Kidney epithelial cell (primary cell): ENCODE measurements around the gene HSD17B13. TPM values are rescaled to one million over a fixed set of nuclear protein-coding genes. Genes with fewer than 3 reads are reported as not detected.
"Not testable (repeated sequence)": the region's sequence is repeated elsewhere in the genome, so short reads cannot be mapped to it uniquely, and the experiment has no call there.

Experiments used
- DNase-seq: peaks from one replicate; pipeline ENCODE4 v3.0.0-alpha.2; 2010; ENCODE audit warnings: low read depth
- H3K27me3 ChIP-seq: 2 replicates; pipeline ENCODE4 v1.6.0; 2011; ENCODE audit warnings: low read length; ENCODE audit not compliant: control insufficient read depth, insufficient read depth
- H3K36me3 ChIP-seq: 2 replicates; pipeline ENCODE4 v1.5.1; 2011; ENCODE audit warnings: low read length; ENCODE audit not compliant: control insufficient read depth, insufficient read depth
- H3K4me3 ChIP-seq: 2 replicates; pipeline ENCODE4 v1.5.1; 2011; ENCODE audit warnings: low read depth, mild to moderate bottlenecking, control low read depth, low read length
- total RNA-seq: library from RNA; depleted of rRNA; stranded (reverse); fragments of >200 nt; gene quantifications from 2 replicates; pipeline ENCODE4 v1.2.3, GENCODE V29; 2015
- TF ChIP-seq, protein P1 (sequence below): IDR thresholded peaks from 2 replicates; pipeline ENCODE4 v1.5.1; 2011; ENCODE audit warnings: mild to moderate bottlenecking, moderate library complexity, low read length, control low read depth, inconsistent platforms; ENCODE audit not compliant: insufficient read depth, poor library complexity, severe bottlenecking

The HSD17B13 gene
- total RNA-seq, 1 donor from 2014 or later, result 0.04 TPM

DNA sequence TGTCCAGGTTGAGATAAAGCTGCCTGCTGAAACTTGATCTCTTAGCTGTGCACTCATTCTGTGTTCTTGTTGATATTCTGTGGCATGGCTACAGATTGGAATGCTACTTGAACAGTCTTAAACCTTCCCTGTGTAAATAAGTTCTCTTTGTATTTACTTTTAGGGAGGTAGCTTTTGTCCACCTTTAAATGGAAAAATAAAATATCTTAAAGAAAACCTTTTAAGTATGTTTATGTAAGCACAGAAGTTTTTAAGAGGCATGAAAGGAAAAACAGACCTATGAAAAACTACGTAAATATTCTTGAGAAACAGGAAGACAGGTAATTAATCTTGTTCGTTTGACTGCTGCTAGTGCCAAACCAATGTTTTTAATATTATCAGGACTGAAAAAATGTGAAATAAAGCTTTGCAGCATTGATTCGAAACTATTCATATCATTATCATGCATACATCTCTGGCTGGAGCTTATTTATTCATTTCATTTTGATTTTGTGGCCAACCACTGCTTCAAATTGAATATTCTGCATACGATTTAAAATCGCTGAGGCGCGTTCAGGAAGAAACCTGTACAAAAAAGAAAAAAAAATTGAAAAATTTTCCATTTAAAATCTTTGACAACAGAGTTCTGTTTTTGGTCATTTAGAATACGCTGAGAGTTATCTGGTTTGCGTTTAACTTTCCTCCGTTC lies 17.8 kb downstream of the HSD17B13 start:
- TF ChIP-seq, protein P1, sequence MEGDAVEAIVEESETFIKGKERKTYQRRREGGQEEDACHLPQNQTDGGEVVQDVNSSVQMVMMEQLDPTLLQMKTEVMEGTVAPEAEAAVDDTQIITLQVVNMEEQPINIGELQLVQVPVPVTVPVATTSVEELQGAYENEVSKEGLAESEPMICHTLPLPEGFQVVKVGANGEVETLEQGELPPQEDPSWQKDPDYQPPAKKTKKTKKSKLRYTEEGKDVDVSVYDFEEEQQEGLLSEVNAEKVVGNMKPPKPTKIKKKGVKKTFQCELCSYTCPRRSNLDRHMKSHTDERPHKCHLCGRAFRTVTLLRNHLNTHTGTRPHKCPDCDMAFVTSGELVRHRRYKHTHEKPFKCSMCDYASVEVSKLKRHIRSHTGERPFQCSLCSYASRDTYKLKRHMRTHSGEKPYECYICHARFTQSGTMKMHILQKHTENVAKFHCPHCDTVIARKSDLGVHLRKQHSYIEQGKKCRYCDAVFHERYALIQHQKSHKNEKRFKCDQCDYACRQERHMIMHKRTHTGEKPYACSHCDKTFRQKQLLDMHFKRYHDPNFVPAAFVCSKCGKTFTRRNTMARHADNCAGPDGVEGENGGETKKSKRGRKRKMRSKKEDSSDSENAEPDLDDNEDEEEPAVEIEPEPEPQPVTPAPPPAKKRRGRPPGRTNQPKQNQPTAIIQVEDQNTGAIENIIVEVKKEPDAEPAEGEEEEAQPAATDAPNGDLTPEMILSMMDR, result no peak
- Histone ChIP-seq H3K36me3 (no peaks in the 10 kb centered on the region), H3K27me3 (no peaks in the 10 kb centered on the region), H3K4me3 (no peak overlapping the region)
- DNase-seq, result no peak

DNA sequence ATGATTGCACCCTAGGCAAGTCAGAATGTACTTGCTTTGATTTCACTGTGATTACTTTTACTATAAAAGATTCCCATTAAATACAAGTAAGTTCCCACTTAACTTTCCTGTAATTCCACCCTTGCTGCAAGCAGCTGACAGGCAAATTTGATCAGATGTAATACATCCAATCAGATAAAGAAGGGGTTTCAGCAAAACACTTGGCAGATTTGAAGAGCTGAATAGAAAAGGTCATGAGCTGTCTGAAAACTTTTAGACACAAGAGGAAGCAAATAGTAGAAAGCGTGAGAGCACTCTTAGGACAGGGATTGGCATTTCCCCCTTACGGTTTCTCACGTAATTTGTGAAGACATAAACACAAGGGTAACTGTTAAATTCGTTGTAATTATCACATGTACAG lies 22.8 kb downstream of the HSD17B13 start:
- Histone ChIP-seq H3K27me3 (no peaks in the 10 kb centered on the region), H3K4me3 (no peak overlapping the region), H3K36me3 (no peaks in the 10 kb centered on the region)
- no peak for DNase-seq
- TF ChIP-seq, protein P1, result no peak

DNA sequence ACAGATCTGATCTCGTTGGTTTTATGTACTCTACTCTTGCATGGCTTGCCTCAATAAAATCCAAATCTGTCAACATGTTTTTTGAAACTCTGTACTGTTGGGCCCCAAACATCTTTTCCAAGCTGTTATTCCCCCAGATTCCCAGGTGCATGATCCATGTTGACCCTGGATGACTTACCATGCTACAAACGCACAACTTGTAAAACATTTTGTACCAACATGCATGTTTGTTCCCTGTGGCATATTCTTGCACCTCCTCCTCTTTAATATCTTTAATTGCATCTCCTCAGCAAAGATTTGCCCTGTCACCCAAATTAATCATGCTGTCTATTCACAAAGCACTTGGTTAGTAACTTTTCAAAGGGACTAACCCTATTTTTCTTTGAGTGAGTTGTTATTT lies 24.3 kb downstream of the HSD17B13 start:
- TF ChIP-seq, protein P1, result no peak
- Histone ChIP-seq H3K36me3 (no peaks in the 10 kb centered on the region), H3K27me3 (no peaks in the 10 kb centered on the region), H3K4me3 (no peak overlapping the region)
- DNase-seq, result no peak

DNA sequence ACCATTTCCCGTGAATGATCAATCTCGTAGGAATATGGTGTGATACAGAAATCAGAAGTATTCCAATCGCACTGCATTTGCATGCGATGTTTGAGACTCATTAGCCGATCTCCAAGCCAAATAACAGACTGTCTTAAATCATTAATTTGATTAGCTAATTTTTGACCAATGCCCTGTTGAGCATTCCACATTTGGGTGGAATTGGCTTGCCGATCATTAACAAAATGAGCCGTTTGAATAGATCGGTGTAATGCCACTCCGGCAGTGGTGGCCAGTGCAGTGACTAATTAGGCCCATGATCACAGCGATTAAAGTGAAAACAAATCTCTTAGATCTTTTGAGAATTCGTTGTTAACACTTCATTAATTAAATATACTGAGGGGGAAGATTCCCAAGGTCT lies 27.8 kb downstream of the HSD17B13 start:
- not testable (repeated sequence) for H3K4me3 ChIP-seq, H3K27me3 ChIP-seq, H3K36me3 ChIP-seq, DNase-seq

DNA sequence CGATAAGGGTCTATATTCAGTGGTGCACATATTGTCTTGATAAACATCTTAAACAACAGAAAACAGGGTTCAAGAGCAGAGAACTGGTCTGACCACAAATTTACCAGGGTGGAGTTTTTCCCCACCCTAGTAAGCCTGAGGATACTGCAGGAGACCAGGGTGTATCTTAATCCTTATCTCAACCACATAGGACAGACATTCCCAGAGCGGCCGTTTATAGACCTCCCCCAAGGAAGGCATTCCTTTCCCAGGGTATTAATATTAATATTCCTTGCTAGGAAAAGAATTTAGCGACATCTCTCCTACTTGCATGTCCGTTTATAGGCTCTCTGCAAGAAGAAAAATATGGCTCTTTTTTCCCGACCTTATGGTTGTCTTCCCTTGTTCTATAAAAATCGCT lies 28.8 kb downstream of the HSD17B13 start:
- not testable (repeated sequence) for H3K36me3 ChIP-seq, H3K4me3 ChIP-seq, DNase-seq, H3K27me3 ChIP-seq

DNA sequence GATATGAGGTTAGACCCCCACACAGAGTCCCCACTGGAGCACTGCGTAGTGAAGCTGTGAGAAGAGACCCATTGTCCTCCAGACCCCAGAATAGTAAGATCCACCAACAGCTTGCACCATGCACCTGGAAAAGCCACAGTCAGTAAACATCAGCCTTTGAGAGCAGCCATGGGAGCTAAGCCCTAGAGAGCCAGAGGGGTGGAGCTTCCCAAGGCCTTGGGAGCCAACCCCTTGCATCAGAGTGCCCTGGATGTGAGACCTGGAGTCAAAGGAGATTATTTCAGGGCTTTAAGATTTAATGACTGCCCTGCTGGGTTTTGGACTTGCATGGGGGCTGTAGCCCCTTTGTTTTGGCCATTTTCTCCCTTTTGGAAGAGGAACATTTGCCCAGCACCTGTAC lies 35.7 kb downstream of the HSD17B13 start:
- TF ChIP-seq, protein P1, result no peak
- DNase-seq, result no peak
- no peaks in the 10 kb centered on the region for H3K36me3 ChIP-seq
- H3K4me3 ChIP-seq, result no peak overlapping the region
- H3K27me3 ChIP-seq, result no peaks in the 10 kb centered on the region

DNA sequence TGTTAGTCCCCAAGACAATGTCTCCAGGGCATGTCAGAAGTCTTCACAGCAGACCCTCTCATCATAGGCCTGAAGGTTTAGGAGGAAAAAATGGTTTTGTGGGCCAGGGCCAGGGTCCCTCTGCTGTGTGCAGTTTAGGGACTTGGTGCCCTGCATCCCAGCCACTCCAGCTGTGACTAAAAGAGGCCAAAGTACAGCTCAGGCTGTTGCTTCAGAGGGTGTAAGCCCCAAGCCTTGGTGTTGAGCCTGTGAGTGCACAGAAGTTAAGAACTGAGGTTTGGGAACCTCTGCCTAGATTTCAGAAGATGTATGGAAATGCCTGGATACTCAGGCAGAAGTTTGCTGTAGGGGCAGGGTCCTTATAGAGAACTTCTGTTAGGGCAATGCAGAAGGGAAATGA lies 38.4 kb downstream of the HSD17B13 start:
- DNase-seq, H3K36me3 ChIP-seq, H3K4me3 ChIP-seq, H3K27me3 ChIP-seq: not testable (repeated sequence)
